Erythroblast (primary cell): Measurements from ENCODE around the gene TMSB4X.
"Not testable (repeated sequence)": the region's sequence is repeated elsewhere in the genome, so short reads cannot be mapped to it uniquely, and the experiment has no call there.

Experiments used
- DNase-seq, 2 experiments: peaks; one replicate each; lab custom pipeline; 2025; lab: John Stamatoyannopoulos, UW
- GATA1 ChIP-seq: IDR thresholded peaks from 2 replicates; pipeline ENCODE4 v1.6.1; 2011; ENCODE audit warnings: low read depth, mild to moderate bottlenecking, control low read depth, low read length, moderate library complexity
- POLR2A ChIP-seq: IDR thresholded peaks from 2 replicates; pipeline ENCODE4 v1.6.1; 2011; ENCODE audit warnings: mild to moderate bottlenecking, low read length

The TMSB4X gene

DNA sequence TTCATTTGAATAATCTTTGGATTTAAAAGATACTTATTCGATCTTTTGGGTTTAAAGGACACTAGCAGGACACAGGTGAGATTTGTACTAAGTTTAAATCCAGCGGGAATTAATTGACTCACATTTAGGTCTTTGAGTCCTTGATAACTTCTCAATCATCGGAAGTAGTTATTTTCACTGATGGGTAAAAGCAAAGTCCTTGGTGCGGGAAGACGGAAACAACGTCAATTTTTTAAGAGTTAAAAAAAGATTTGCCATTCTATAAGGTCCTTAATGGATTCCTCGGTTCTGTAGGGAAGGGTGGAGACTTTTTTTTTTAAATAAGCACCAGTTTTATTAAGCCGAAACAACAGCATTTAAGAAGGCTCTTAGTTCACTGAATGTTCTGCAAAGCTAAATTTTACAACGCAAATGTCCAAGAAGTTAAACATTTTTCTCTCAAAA is 2.9 kb downstream of the TMSB4X start:
- no peak for TF ChIP-seq GATA1
- TF ChIP-seq POLR2A: peak; percentile 46
- DNase-seq: no peak

DNA sequence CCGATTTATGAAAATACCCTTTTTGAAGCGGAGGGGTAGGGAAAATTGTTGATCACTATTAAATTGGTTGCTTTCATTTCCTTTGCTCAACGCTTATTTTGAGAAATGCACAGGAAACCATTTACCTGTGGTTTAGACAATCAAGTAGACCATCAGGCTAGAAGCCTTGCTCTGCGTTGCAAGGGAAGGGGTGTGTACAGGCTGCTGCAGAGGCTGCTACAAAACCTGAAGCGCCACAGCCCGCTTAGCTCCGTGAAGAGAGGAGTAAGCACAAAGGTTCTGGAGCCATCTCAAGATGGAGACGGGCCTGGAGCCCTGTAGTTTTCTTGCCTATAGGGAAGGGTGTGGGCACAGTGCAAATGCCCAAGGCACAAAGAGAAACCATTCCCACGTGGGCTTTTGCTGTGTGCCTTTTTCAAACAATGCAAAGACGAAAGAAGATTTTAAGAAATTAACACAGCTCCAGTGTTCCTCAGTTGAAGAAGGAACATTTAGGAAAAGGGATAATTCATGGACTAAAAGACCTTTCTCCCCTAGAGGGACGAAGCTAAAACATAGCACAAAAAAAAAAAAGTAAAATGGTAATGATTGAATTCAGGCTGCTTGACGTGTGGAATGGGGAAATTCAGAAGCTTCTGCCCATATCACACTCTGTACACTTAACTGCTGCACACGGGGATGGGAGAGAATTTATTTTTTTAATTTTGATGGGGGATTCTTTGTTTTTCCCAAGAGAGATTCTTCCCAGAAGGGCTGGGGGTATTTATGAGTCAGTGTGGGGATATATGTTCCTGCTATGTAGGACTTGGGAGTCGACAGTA is 3.5 kb downstream of the TMSB4X start:
- TF ChIP-seq GATA1 (no peak), POLR2A (no peak)
- DNase-seq: peak; percentile 20 to 33

DNA sequence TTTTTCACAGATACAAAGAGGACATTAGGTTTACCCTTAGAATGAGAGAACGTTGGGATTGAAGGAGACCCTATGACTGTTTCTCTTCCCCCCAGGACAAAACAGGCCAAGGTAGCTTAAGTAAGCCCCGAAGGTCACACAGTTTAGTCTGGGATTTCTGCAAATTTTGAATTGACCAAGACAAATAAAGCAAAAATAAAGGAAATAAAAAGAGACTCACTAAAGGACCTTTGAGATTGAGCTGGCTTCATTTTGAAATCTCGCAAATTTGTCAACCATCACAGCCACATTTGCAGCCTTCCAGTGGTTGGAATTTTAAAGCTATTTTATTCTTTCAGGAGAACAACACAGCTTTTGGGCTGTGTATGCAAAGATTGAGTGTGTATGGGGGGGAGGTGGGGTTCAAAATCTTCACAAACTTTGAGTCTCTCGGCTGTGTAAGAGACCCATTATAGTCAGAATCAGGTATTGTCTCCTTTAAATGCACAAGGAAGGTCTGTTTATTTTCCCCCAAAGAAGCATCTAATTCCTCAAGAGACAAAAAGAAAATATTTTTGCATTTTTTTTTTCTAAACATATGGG is 4.2 kb downstream of the TMSB4X start:
- TF ChIP-seq POLR2A (no peak), GATA1 (no peak)
- DNase-seq: no peak

DNA sequence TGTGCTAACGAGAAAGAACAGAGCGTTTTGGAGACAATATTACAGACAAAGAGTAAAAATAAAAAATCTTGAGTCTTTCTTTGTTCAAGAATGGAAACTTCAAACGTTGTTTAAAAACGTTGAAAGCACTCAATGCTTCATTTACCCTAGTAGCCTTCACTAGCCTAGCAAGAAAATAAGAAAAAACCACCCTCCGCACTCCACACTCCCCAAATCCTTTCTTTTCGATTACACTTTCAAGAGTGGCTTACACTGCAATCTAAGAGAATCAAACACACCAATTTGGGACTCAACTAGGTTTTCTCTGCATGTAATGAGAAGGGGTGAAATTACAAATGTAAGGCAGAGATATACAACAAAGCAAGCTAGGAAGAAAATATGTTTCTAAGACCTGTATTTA is 4.7 kb downstream of the TMSB4X start:
- TF ChIP-seq GATA1 (no peak), POLR2A (no peak)
- no peak for DNase-seq

DNA sequence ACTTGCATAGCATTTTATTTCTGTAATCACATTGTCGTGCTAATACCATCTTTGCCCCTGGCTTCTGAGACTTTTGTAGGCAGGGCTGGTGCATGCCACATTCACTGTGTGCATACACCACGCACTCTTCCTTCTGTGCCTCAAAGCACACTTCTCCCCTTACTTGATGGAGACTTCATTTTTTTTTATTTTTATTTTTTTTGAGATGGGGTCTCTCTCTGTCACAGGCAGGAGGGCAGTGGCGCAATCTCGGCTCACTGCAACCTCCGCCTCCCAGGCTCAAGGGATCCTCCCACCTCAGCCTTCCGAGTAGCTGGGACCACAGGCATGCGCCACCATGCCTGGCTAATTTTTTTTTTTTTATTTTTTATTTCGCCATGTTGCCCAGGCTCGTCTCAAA is 5.1 kb downstream of the TMSB4X start:
- DNase-seq: not testable (repeated sequence)

DNA sequence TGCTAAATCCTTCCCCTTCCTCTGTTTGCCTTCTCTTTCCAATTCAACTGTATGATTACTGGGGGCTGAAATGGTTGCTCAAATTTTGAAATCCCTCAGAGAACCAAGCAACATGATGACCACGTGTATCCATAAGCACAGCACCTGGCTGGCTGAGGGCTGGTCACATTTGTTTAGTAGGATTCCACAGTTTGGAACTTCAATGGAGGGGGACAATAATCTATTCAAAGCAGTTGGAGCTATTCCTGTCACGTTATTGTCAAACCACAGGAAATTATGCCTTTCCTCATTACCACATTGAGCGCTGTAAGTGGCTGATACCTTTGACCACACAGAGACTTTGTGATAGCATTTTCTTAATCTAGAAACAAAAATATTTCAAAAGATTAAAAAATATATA is 7.0 kb downstream of the TMSB4X start:
- TF ChIP-seq GATA1: no peak
- no peak for TF ChIP-seq POLR2A
- no peak for DNase-seq

DNA sequence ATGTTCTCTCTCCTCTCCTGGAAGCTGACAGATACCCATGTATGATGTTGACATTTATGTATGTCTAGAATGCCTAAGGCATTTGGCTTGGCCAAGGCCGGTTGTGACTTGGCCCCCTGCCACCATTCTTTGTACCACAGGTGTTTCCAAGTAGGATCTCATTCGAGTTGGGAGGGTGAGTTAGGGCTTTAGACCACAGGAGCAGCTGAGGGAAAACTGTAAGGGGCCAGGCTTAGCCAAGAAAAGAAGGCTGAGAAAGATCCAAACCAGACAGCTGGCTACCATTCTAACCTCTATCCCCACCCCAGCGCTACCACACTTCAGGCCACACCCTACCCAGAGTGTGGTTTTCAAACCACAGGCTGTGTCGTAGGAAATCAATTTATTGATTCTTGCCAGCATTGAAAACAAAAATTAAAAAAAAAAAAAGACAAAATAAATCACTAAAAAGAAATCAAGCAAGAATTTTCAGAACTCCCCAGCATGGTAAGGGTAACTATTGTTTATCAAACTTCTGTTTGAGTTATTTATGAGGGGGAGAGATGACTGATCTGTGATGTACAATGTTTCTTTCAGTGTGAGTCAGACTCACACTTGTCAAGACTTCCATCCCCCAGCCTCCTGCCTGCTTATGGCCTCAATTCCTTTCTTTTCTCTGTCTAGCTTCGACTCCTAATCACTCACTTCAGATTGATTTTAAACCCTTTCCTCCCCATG is 9.9 kb downstream of the TMSB4X start:
- TF ChIP-seq POLR2A (no peak), GATA1 (no peak)
- DNase-seq: no peak

DNA sequence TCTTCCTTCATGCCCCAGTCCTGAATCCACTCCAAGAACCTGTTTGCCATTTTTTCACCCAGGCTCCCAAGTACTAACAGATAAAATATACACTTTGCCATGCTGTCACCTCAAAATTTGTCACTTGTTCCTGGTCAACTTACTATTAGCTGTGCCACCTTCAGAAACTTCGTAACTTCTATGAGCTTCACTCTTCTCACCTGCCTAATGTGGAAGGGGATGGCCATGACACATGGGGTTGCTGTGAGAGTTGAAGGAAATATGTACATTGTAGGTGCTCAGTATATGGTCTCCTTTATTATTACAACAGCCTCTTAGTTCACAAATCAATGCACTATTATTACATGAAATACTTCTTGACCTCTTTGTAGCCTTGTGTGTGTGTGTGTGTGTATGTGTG is 10.4 kb downstream of the TMSB4X start:
- DNase-seq: no peak
- TF ChIP-seq GATA1 (no peak), POLR2A (no peak)

DNA sequence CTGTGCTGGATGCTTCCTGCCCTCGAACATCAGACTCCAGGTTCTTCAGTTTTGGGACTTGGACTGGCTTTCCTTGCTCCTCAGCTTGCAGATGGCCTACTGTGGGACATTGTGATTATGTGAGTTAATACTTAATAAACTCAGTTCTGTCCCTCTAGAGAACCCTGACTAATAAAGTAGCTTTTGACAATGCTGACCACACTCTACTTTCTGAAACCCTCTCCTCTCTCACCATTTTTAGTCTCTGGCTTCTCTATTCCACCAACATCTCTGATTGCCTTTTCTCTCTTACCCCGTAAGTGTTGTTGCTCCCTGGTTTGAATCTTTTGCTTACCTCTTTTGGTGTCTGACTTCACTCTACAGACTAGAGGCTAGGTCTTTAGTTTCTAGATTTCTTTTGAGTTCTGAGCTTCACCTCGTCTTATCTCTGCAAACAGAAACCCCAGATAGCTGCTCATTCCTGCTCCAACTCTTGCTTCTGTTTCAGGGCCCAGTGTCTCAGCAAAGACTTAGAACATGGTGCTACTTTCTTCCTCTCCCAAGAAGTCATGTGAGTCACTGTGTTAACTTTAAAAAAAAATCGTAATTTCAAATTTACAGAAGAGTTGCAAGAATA is 11.4 kb downstream of the TMSB4X start:
- TF ChIP-seq GATA1 (no peak), POLR2A (no peak)
- no peak for DNase-seq

DNA sequence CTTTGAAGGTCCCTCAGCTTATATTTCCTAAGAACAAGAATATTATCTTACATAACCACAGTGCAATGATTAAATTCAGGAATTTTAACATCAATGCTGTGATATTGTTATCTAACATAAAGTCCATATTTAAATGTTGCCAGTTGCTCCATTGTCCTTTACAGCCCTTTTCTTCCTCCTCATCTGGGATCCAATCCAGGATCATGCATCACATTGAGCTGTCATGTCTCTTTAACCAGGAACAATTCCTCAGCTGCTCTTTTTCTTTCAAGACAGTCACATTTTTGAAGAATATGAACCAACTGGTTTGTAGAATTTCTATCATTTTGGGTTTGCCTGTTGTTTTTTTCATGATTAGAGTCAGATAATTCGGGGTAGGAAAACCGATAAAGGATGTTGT is 12.0 kb downstream of the TMSB4X start:
- no peak for DNase-seq
- TF ChIP-seq GATA1 (no peak), POLR2A (no peak)

DNA sequence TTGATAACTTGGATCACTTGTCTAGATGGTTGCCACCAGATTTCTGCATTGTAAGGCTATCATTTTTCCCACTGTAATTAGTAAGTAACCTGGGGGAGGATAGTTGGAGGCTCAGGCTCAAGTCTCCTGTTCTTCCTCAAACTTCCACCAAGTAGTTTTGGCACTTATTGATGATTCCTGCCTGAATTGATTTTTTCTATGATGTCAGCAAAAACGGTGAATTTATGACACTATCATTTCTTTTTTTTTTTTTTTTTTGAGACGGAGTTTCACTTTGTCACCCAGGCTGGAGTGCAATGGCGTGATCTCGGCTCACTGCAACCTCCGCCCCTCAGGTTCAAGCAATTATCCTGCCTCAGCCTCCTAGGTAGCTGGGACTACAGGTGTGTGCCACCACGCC is 12.4 kb downstream of the TMSB4X start:
- TF ChIP-seq GATA1: no peak
- TF ChIP-seq POLR2A: no peak
- no peak for DNase-seq

DNA sequence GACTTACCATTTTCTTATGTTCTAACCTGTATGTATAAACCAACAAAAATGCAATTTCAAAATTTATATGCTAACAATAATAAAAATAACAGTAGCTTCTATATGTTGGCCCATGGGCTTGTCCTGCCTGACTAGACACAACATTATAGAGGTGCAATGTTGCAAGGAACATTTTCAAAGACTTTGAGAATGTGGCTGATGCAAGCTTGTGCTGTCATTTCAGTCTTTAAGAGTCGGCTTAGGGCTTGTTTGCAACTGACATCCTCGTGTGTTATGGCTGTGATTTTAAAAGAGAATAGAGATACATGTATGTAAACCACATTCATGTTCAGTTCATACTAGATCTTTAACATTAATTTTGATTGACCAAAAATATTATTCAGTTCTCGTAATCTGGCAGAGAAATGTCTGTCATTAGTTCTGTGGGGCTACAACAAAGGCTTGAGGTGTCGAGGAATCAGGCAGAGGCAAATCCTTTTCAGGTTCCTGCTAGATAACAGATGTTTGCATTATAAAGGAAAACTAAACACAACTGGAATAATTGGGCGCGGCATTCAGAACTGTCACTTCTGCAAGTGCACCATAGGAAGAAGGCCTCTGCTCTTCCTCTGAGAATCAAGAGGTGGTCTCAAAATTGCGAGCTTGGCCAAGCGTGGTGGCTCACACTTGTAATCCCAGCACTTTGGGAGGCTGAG is 13.1 kb downstream of the TMSB4X start:
- TF ChIP-seq POLR2A: no peak
- no peak for TF ChIP-seq GATA1
- DNase-seq: no peak

DNA sequence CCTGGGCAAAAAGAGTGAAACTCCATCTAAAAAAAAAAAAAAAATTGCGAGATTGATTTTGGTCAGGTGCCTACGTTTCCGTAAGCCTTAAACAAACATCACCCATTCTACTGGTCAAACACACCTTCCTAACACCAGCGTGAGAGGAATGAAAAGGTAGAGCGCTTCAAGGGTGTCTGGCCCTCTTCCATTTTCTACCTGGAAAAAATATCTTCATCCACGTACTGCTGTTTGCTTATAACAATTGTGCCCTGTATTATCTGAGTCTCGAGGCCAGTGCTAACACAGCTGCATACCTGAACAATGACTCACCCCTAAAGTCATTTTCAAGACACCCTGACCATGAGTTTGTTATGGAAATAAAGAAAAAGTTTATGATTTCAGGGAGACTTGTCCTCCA is 13.9 kb downstream of the TMSB4X start:
- TF ChIP-seq POLR2A (no peak), GATA1 (no peak)
- no peak for DNase-seq

DNA sequence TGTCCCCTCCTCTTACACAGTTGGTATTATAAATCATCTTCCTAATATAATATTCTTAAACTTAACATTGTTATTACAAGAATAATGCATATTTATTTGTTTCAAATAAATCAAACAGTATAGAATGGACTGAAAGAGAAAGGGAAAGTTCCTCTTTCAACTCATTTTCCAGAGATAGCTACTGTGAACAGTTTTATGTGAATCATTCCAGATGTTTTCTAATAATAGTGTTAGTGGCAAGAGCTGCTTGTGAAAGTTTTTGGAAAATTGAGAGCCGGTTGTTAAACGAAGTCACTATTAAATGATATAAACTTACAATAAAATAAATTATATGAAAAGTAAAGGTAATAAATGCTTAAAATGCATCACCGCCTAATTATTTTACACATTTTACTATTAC is 14.6 kb downstream of the TMSB4X start:
- TF ChIP-seq POLR2A (no peak), GATA1 (no peak)
- DNase-seq: no peak
